HG02970 (cell line): ENCODE results near the gene TMEM81.
A peak's percentile ranks its signal among the peaks of the same experiment; 100 is the strongest.

Experiments used
- ATAC-seq: cut with Tn5 transposase; IDR thresholded peaks from one replicate; pipeline ENCODE4 v1.9.1; 2021; ENCODE audit warnings: mild to moderate bottlenecking, moderate library complexity, moderate number of reproducible peaks; ENCODE audit not compliant: unreplicated experiment, low FRiP score

Gene TMEM81, protein sequence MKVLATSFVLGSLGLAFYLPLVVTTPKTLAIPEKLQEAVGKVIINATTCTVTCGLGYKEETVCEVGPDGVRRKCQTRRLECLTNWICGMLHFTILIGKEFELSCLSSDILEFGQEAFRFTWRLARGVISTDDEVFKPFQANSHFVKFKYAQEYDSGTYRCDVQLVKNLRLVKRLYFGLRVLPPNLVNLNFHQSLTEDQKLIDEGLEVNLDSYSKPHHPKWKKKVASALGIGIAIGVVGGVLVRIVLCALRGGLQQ

DNA sequence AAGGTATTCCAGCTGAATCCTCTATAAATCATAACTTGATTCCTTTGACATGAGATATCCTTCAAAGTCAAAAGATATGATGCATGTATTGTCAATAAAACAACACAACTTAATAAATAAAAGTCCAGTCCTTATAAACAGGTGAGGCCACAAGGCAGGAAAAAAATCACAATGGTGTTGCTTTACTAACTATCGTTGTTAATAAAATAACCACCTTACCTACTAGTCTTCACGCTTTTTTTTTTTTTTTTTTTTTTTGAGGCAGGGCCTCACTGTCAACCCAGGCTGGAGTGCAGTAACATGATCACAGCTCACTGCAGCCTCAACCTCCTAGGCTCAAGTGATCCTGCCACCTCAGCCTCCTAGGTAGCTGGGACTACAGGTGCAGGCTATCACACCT, at the start of gene TMEM81:
TMEM81 (minus strand) TSS at position 101 of the 400 bp plus-strand sequence. CDS start 140 bp downstream, outside the sequence.
- ATAC-seq: no peak

DNA sequence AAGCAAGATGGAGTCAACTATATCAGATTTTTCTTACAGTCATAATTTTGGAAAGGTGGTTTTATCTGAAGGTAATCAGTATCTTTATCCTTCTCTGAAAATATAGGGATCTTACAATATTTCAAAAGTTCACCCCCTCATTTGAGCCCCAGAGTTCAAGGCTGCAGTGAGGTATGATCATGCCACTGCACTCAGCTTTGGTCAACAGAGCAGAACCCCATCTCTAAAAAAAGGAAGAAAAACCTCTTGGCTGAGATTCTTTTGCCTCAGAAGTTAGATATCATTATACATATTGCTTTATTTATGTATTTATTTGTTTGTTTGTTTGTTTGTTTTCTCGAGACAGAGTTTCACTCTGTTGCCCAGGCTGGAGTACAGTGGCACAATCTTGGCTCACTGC, 49.0 kb upstream of the TMEM81 start:
- no peak for ATAC-seq

DNA sequence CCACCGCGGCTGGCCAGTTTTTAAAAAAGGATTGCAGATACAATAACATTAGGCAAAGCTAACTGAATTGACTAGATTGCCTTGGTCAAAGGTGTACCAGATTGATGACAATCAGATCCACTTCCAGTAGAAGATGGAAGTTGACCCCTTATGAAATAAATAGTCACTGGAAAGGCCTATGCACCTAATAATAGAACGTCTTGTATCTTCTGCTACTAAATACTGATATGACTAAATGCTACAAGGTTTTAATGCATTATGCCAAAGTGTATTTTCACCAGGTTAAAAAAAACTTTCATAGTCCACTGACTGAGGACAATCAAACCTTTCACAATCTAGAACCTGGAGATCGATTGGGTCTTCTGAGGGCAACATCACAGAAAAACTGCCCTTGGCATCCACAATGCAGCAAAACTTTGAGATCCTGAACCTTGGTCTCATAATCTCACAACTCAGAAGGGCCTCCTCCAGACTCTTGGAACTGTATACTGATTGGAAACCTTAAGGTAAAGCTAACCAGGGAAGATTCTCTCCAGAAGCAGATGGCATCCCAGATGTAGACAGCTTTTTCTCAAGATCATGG, 45.3 kb upstream of the TMEM81 start:
- no peak for ATAC-seq

DNA sequence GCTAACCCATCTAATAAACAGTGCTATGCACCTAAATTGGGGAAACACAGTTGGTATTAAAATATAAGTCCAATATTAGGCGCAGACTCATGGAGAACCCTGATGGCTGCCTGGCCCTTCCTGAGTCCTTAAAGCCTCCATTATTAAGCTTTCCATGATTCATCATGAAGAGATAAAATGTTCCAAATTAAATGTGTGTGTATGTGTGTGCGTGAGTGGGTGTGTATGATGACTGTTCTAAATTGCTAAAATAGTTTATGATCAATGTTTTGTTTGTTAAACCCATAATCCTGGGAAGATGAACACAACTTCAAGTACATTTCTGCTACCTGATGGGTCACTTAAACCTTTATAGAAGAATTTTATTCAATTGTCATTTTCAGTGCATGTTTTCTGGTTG, 43.8 kb upstream of the TMEM81 start:
- no peak for ATAC-seq

DNA sequence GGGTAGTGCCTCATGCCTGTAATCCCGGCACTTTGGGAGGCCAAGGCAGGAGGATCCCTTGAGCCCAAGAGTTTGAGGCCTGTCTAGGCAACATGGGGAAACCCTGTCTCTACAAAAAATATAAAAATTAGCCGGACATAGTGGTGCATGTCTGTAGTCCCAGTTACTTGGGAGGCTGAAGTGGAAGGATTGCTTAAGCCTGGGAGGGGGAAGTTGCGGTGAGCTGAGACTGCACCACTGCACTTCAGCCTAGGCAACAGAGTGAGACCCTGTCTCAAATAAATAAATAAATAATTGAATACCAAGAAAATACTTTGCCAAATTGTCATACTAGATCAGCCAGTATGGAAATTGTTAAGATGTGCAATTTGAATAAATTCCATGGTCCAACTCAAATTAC, 43.4 kb upstream of the TMEM81 start:
- ATAC-seq: no peak

DNA sequence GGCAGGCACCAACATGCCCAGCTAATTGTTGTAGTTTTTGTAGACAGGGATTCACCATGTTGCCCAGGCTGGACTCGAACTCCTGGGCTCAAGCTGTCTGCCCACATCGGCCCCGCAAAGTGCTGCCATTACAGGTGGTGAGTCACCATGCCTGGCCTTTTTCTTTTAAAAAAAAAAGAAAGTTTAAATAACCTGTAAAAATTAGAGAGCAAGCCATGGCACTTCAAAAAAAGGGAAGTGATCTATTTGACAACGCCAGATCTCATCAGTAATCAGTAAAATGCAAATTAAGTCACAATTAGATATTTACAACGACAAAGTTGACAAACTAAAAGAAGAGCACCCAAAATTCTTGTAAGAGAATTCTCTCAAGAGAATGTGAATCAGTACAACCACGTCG, 40.5 kb upstream of the TMEM81 start:
- no peak for ATAC-seq

GRCh38 chr1:205122489-205122882, 38.2 kb upstream of the TMEM81 start:
- no peak for ATAC-seq

DNA sequence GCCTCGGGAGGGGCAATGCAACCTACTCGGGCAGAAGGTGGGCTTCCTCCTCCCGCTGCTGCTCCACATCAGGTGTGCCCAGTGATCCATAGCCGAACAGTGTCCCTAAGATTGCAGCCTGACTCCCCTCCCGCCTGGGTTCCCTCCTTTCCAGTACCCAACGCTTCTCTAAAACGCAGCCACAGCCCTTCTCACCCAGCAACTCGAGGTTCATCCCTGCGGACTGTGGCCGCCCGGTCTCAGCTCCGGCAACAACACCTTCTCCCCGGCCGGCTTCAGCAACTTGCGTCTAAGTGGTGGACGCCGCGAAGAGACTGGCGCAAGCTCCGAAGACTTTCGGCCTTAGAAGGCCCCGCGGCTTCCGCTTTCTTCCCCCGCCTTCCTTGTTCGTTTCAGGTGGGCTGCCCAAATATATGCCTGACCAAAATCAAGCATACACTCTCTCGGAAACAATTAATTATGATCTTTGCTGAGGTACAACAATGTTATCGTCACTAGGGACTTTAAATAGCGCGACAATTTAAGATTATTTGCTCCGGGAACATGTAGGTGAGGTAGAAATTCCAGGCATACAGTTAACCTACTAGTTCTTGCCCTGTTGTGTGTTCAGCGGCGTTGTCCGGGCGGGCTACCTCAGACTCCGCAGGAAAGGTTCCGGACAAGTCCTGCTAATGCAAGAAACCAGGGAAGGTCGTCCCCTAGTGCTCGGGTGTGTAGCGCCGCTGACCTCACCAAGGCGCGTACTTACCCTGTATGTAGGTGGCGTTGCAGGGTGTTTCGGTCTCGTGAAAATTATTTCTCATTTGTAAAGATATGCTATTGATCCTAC, 37.6 kb upstream of the TMEM81 start, which contains the start of gene RBBP5:
RBBP5 (minus strand) TSS at position 319 of the 829 bp plus-strand sequence; CDS start at position 214, 105 bp downstream.
- peak; percentile 92 for ATAC-seq

GRCh38 chr1:205118752-205119151, 34.5 kb upstream of the TMEM81 start:
- ATAC-seq: no peak

GRCh38 chr1:205111354-205111753, 27.1 kb upstream of the TMEM81 start:
- no peak for ATAC-seq

DNA sequence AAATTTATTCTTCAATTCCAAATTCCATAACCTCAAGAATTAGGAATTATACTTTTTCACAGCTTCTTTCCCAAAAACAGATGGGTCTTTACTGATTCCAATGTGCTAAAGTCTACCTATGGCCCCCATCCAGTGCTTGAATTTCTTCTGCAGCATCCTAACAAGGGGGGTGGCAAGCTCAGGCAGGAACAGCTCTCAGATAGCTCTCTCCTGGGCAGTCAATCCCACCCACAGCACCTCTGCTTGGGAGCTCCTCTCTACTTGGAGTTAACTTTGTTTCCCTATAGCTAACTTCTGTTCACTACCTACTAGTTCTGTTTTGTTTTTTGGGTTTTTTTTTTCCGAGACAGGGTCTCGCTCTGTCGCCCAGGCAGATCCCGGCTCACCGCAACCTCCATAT, 25.5 kb upstream of the TMEM81 start:
- ATAC-seq: no peak

GRCh38 chr1:205109269-205109668, 25.0 kb upstream of the TMEM81 start:
- no peak for ATAC-seq

- no peak for ATAC-seq
Observed at GRCh38 chr1:205108464-205108863, 24.2 kb upstream of the TMEM81 start.

DNA sequence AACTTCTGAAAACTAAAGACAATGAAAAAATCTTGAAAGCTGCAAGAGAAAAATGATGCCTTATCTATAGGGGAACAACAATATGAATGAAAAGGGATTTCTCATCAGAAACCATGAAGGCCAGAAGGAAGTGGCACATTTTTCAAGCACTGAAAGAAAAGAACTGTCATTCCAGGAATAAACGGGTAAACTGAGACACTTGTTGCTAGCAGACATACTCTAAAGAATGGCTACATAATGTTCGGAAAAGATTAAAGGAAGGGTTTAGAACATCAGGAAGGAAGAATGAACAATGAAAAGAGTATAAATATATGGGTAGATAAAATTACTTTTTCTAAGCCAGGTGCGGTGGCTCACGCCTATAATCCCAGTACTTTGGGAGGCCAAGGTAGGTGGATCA, 23.1 kb upstream of the TMEM81 start:
- ATAC-seq: no peak

DNA sequence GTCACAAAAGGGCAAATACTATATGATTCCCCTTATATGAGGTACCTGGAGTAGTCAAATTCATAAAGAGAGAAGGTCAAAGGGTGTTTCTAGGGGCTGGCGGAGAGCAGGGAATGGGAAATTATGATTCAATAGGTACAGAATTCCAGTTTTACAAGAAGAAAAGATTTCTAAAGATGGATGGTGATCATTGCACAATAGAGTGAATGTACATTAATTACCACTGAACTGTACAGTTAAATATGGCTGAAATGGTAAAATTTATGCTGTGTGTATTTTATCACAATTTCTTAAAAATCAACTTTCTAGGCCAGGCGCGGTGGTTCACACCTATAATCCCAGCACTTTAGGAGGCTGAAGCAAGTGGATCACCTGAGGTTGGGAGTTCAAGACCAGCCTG, 18.1 kb upstream of the TMEM81 start:
- no peak for ATAC-seq

GRCh38 chr1:205098242-205098641, 14.0 kb upstream of the TMEM81 start:
- no peak for ATAC-seq

DNA sequence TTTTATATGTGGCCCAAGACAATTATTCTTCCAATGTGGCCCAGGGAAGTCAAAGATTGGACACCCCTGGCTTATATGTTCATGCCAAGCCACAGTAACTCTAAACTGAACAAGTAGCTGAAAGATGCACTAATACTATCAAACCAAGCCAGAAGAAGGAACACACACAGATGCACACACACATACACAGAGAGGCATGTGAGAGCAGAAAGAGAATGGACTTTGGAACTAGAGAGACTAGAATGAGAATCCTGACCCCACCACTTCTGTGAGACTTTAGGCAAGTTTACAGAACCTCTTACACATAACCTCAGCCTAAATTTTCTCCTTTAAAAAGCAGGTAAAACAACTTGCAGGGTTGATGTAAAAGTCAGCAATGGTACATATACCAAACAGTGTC, 11.2 kb upstream of the TMEM81 start:
- ATAC-seq: no peak

GRCh38 chr1:205091043-205091740, 6.9 kb upstream of the TMEM81 start:
- ATAC-seq: no peak

DNA sequence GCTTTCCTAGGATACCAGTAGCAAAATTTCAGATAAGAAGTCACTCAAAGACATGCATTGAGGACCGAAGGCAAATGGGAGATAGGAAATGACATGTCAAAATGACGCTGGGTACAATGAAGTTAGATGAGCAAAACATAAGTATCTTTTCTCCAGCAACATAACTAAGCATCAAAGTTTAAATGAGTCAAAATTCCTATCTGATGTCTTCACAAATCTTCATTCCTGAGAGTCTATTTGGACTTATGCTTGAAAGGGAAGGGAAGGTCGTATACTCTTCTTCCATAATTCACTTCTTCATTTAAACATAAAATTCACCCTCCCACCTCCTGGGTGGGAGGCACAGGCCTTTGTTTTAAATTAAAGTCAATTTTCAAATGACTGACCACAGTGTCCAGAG, 4.1 kb upstream of the TMEM81 start:
- no peak for ATAC-seq

- no peak for ATAC-seq
Observed at GRCh38 chr1:205082431-205082830, 1.8 kb downstream of the TMEM81 start.

DNA sequence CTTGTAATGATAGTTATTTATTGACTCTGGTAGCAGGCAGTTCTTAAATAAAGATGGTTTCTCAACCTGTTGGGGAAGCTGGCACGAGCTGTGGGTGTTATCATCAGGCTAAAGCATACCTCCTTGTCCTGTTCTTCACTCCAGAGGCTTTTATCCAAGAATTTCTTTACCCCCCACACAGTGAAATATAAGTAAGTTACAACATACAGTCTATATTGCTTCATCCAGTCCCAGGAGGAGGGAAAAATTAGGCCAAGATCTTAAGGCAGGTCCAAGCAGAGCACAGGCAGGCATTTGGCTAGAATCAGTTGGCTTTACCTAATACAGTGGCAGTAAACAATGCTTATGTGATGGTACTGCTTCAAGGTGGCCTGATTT, 6.3 kb downstream of the TMEM81 start:
- ATAC-seq: no peak
